Mucosa of rectum (tissue), 2 donors: ENCODE measurements around the gene GPR15LG.
"Not testable (repeated sequence)": the region's sequence is repeated elsewhere in the genome, so short reads cannot be mapped to it uniquely, and the experiment has no call there.

Experiments
- H3K27ac ChIP-seq, 2 donors: one replicate each; pipeline ENCODE4 v1.7.0; 2013; ENCODE audit warnings: inconsistent platforms in 2 of 2, low read depth in 2 of 2, low read length in 2 of 2
- H3K27me3 ChIP-seq, 2 donors: one replicate each; pipeline ENCODE4 v1.7.0; 2013; ENCODE audit warnings: low read length in 2 of 2; ENCODE audit not compliant: control insufficient read depth in 2 of 2, insufficient read depth in 2 of 2
- H3K36me3 ChIP-seq, 2 donors: one replicate each; pipeline ENCODE4 v1.7.0; 2013; ENCODE audit warnings: low read length in 2 of 2; ENCODE audit not compliant: control insufficient read depth in 2 of 2, insufficient read depth in 2 of 2
- H3K4me1 ChIP-seq, 2 donors: one replicate each; pipeline ENCODE4 v1.7.0; 2013; ENCODE audit warnings: low read length in 2 of 2, mild to moderate bottlenecking in 1 of 2; ENCODE audit not compliant: control insufficient read depth in 2 of 2, insufficient read depth in 2 of 2
- H3K4me3 ChIP-seq, 2 donors: one replicate each; pipeline ENCODE4 v1.7.0; 2013; ENCODE audit warnings: low read length in 2 of 2
- H3K9ac ChIP-seq, 2 donors: one replicate each; pipeline ENCODE4 v1.7.0; 2013; ENCODE audit warnings: low read length in 2 of 2, low read depth in 1 of 2, mild to moderate bottlenecking in 1 of 2
- H3K9me3 ChIP-seq, 2 donors: one replicate each; pipeline ENCODE4 v1.7.0; 2013; ENCODE audit warnings: low read length in 2 of 2; ENCODE audit not compliant: control insufficient read depth in 2 of 2
- donor health status: healthy.
- donor health status: Normal muscosa, but diverticular disease.

The GPR15LG gene

GRCh38 chr10:84176351-84176750 lies 2.8 kb downstream of the GPR15LG start:
- Histone ChIP-seq H3K27me3 (no peaks in the 10 kb centered on the region), H3K36me3 (peaks cover 25 to 32% of the 10 kb centered on the region in 2 donors), H3K4me1 (peaks cover 22 to 35% of the 10 kb centered on the region in 2 donors)

DNA sequence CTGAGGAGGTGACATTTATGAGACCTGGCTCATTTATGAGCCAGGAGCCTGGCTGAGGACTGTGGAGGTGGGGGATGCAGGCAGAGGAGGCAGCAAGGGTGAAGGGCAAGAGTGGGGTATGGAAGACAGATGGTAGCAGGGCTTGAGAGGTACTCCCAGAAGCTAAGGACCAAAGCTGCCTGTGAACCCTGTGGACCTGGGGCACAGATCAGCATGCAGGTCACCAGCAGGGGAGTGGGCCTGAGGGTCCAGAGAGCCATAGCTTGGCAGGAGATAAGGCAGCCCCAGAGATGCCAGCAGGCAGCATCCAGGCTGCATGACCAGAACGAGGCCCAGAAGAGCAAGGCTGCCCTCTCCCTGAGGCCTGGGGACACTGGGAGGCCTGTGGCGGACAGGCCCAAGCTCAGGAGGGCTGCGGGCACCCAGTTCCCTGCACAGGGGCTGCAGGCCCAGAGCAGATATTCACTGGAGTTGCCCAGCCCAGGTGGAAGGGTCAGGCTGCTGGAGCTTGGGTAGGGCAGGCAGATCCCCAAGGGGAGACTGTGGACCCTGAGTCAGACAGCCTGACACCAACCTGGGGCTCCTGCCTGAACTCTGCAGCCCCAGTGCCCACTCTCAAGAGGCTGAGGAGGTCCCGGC lies 3.4 kb downstream of the GPR15LG start:
- peaks cover 25 to 36% of the 10 kb centered on the region in 2 donors for H3K36me3 ChIP-seq
- no peak overlapping the region for H3K27ac ChIP-seq
- no peaks in the 10 kb centered on the region for H3K9me3 ChIP-seq
- H3K9ac ChIP-seq = no peak overlapping the region
- H3K4me3 ChIP-seq = no peak overlapping the region
- H3K4me1 ChIP-seq = peaks cover 19 to 30% of the 10 kb centered on the region in 2 donors
- no peaks in the 10 kb centered on the region for H3K27me3 ChIP-seq

More at GRCh38 chr10:84176351-84176750, 2.8 kb downstream of the GPR15LG start:
- no peaks in the 10 kb centered on the region for H3K9me3 ChIP-seq
- H3K9ac ChIP-seq = no peak overlapping the region
- peak overlapping the region in 1 of 2 donors; percentile 89 for H3K4me3 ChIP-seq
- H3K27ac ChIP-seq = no peak overlapping the region

DNA sequence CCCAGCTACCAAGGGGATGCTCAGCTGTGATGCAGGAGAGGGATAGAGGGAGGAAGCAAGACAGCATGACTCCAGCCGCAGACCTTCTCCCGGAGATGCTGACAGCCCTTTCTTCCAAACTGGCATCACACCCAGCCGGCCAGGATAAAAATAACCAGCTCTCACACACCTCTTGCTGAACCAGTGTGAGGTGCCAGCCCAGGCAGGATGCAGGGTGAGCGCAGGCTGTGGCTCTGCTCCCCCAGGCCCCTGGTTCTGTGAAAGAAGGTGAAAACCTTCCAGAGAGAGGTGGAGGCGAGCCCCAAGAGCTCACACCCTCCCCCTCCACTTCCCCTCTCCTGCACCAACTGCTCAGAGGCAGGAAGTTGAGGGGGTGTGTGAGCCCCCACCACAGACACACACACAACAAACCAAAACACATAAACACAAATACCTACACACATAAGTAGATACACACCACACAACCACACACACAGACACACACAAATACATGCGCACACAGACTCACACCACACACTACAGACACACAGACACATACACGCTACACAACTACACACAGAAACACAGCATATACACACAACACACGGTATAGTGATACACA lies 4.0 kb downstream of the GPR15LG start:
- H3K4me3 ChIP-seq = no peak overlapping the region
- no peaks in the 10 kb centered on the region for H3K27me3 ChIP-seq
- H3K4me1 ChIP-seq = peaks cover 15 to 25% of the 10 kb centered on the region in 2 donors
- H3K36me3 ChIP-seq = peaks cover 25 to 36% of the 10 kb centered on the region in 2 donors
- H3K9me3 ChIP-seq = no peaks in the 10 kb centered on the region
- H3K9ac ChIP-seq = no peak overlapping the region
- H3K27ac ChIP-seq = no peak overlapping the region

DNA sequence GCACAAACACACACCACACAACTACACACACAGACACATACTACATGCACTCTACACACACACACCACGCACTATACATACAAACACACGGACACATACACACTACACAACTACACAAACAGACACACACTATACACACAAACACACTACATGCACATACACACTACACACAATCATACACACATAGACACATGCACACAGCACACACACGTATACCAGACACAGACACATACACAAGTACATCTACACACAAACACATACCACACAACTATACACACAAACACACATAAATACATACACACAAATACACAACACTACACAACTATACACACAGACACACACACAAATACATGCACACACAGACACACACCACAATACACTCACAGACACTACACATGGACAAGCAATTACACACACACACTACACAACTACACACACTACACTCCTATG lies 4.6 kb downstream of the GPR15LG start:
- no peaks in the 10 kb centered on the region for H3K9me3 ChIP-seq
- peaks cover 25 to 36% of the 10 kb centered on the region in 2 donors for H3K36me3 ChIP-seq
- H3K27ac ChIP-seq = no peak overlapping the region
- H3K4me1 ChIP-seq = peaks cover 9 to 19% of the 10 kb centered on the region in 2 donors
- H3K4me3 ChIP-seq = no peak overlapping the region
- no peak overlapping the region for H3K9ac ChIP-seq
- no peaks in the 10 kb centered on the region for H3K27me3 ChIP-seq

DNA sequence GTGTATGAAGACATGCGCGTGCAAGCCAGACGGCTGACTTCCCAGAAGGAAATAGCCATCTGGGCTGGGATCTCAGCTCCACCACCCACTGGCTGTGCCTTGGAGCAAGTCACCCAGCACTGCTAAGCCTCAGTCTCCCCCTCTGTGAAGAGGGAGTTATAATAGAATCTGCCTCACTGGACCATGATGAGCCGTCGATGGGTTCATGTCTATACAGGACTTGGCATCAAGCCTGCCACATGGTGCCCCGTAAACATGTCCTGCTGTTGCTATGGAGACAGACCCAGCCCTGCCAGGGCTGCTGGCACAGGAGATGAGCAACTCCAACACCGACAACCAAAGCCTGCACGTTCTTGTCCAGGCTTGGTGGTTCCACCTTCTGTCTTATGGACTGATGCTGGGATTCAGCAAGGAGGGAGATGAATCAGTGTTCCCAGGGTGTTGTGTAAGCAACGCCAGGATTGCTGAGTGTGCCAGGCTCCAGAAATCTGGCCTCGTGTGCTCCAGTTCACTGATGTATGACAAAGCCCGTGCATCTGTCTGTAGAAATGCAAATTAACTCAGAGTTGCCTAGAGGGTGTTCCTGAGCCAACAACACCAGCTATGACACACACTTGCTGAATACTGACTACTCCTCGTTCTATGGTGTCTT lies 5.6 kb downstream of the GPR15LG start:
- Histone ChIP-seq H3K27me3 (no peaks in the 10 kb centered on the region), H3K27ac (no peak overlapping the region), H3K4me3 (peak overlapping the region in 1 of 2 donors; percentile 31), H3K36me3 (peaks cover 25 to 36% of the 10 kb centered on the region in 2 donors), H3K4me1 (peaks cover 9 to 20% of the 10 kb centered on the region in 2 donors), H3K9me3 (no peaks in the 10 kb centered on the region), H3K9ac (no peak overlapping the region)

- H3K27ac ChIP-seq, H3K9ac ChIP-seq, H3K4me3 ChIP-seq, H3K9me3 ChIP-seq, H3K27me3 ChIP-seq: not testable (repeated sequence)
- Histone ChIP-seq H3K36me3 (peaks cover 31 to 37% of the 10 kb centered on the region in 2 donors), H3K4me1 (peaks cover 17 to 25% of the 10 kb centered on the region in 2 donors)
These were observed 6.8 kb downstream of the GPR15LG start for GRCh38 chr10:84180386-84180785.

GRCh38 chr10:84181631-84182030 lies 8.0 kb downstream of the GPR15LG start:
- Histone ChIP-seq H3K27me3 (no peaks in the 10 kb centered on the region), H3K27ac (no peak overlapping the region), H3K36me3 (peaks cover 30 to 35% of the 10 kb centered on the region in 2 donors), H3K4me3 (no peak overlapping the region), H3K9ac (no peak overlapping the region), H3K4me1 (peaks cover 14 to 17% of the 10 kb centered on the region in 2 donors), H3K9me3 (no peaks in the 10 kb centered on the region)

- Histone ChIP-seq H3K4me3 (no peak overlapping the region), H3K27me3 (no peaks in the 10 kb centered on the region), H3K9ac (no peak overlapping the region), H3K4me1 (peaks cover 9 to 19% of the 10 kb centered on the region in 2 donors), H3K27ac (peak overlapping the region; percentile 5 to 34), H3K36me3 (peaks cover 7 to 9% of the 10 kb centered on the region in 2 donors), H3K9me3 (no peaks in the 10 kb centered on the region)
These were observed 10.9 kb downstream of the GPR15LG start for GRCh38 chr10:84184517-84184916.

- Histone ChIP-seq H3K27ac (no peak overlapping the region), H3K9me3 (no peaks in the 10 kb centered on the region), H3K4me1 (peaks cover 9 to 18% of the 10 kb centered on the region in 2 donors), H3K27me3 (no peaks in the 10 kb centered on the region), H3K9ac (no peak overlapping the region), H3K36me3 (peaks cover 6 to 7% of the 10 kb centered on the region in 2 donors), H3K4me3 (no peak overlapping the region)
These were observed 12.1 kb downstream of the GPR15LG start for GRCh38 chr10:84185526-84186175.

GRCh38 chr10:84188815-84189214 lies 15.2 kb downstream of the GPR15LG start:
- Histone ChIP-seq H3K27me3 (peaks cover 0 to 2% of the 10 kb centered on the region in 2 donors), H3K4me3 (no peak overlapping the region), H3K4me1 (peaks cover 14 to 23% of the 10 kb centered on the region in 2 donors), H3K36me3 (peaks cover 2 to 6% of the 10 kb centered on the region in 2 donors), H3K9ac (no peak overlapping the region), H3K27ac (peak overlapping the region; percentile 37 to 60), H3K9me3 (no peaks in the 10 kb centered on the region)
